Prostate gland (tissue), 2 donors: ENCODE measurements around the gene NSUN3.

Source experiments
- POLR2A ChIP-seq: fragments of 450-650 bp; IDR thresholded peaks from one replicate; pipeline ENCODE4 v1.6.1; 2016; ENCODE audit warnings: antibody characterized with exemption, mild to moderate bottlenecking
- TF ChIP-seq, protein P1 (sequence below), 4 experiments: fragments of 200-600 bp in 2 of 4; fragments of 450-650 bp in 2 of 4; sonication (generic) in 2 of 4; IDR thresholded peaks; 1 replicate in 3 of 4; 2 replicates in 1 of 4; pipeline ENCODE4 v1.5.1; 2016 to 2019; ENCODE audit warnings: antibody characterized with exemption in 4 of 4, mild to moderate bottlenecking in 2 of 4, moderate library complexity in 2 of 4

GRCh38 chr3:94158512-94158911 lies 95.7 kb downstream of the NSUN3 start:
- TF ChIP-seq, protein P1, sequence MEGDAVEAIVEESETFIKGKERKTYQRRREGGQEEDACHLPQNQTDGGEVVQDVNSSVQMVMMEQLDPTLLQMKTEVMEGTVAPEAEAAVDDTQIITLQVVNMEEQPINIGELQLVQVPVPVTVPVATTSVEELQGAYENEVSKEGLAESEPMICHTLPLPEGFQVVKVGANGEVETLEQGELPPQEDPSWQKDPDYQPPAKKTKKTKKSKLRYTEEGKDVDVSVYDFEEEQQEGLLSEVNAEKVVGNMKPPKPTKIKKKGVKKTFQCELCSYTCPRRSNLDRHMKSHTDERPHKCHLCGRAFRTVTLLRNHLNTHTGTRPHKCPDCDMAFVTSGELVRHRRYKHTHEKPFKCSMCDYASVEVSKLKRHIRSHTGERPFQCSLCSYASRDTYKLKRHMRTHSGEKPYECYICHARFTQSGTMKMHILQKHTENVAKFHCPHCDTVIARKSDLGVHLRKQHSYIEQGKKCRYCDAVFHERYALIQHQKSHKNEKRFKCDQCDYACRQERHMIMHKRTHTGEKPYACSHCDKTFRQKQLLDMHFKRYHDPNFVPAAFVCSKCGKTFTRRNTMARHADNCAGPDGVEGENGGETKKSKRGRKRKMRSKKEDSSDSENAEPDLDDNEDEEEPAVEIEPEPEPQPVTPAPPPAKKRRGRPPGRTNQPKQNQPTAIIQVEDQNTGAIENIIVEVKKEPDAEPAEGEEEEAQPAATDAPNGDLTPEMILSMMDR (IDR thresholded peaks at IDR 0.05), result no peak
- TF ChIP-seq POLR2A, result no peak
